Gastrocnemius medialis (tissue), 4 donors: ENCODE results near the gene CDH3.

Experiments
- POLR2A ChIP-seq, 2 donors: fragments of 450-650 bp; IDR thresholded peaks; one replicate each; pipeline ENCODE4 v1.6.1; 2017; ENCODE audit warnings: antibody characterized with exemption in 2 of 2, mild to moderate bottlenecking in 2 of 2, moderate library complexity in 2 of 2
- TF ChIP-seq, protein P1 (sequence below), 5 experiments: fragments of 450-650 bp in 3 of 5; fragments of 200-600 bp in 2 of 5; sonication (generic) in 2 of 5; IDR thresholded peaks in 4 of 5; conservative IDR thresholded peaks in 1 of 5; 1 replicate in 4 of 5; 2 replicates in 1 of 5; pipeline ENCODE4 v1.5.1; 2016 to 2019; ENCODE audit warnings: antibody characterized with exemption in 5 of 5, mild to moderate bottlenecking in 3 of 5, moderate library complexity in 3 of 5

DNA sequence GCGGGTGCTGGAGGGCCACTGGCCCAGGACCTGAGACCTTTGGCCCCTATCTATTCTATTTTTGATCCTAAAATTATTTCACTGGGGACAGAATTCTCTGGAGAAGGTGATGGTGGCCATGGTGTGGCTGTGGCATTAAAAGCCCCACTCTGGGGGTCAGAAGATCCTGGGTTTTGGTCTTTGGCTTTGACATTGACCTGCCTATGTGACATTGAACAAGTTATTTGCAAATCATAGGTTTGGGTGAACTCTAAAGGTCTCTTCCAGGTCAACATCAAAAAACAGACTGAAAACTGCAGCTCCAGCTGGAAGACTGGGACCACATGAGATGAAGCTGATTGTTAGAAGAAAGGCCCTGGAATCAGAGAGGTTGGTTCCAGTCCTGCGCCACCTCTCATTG, 89.7 kb downstream of the CDH3 start:
- TF ChIP-seq POLR2A (IDR thresholded peaks at IDR 0.05), result no peak
- TF ChIP-seq, protein P1, sequence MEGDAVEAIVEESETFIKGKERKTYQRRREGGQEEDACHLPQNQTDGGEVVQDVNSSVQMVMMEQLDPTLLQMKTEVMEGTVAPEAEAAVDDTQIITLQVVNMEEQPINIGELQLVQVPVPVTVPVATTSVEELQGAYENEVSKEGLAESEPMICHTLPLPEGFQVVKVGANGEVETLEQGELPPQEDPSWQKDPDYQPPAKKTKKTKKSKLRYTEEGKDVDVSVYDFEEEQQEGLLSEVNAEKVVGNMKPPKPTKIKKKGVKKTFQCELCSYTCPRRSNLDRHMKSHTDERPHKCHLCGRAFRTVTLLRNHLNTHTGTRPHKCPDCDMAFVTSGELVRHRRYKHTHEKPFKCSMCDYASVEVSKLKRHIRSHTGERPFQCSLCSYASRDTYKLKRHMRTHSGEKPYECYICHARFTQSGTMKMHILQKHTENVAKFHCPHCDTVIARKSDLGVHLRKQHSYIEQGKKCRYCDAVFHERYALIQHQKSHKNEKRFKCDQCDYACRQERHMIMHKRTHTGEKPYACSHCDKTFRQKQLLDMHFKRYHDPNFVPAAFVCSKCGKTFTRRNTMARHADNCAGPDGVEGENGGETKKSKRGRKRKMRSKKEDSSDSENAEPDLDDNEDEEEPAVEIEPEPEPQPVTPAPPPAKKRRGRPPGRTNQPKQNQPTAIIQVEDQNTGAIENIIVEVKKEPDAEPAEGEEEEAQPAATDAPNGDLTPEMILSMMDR (IDR thresholded peaks at IDR 0.05 in 4 of 5, conservative IDR thresholded peaks at IDR 0.05 in 1 of 5), result no peak
